Caco-2 (cell line): Measurements from ENCODE around the gene VDAC2. TPM values are rescaled to one million over a fixed set of nuclear protein-coding genes. Genes with fewer than 3 reads are reported as not detected.

Experiments used
- BruUV-seq: library from RNA; stranded (reverse); fragments of 400-500 nt; replicated peaks from 2 replicates; lab custom pipeline; 2021; lab: Mats Ljungman, UMichigan
- CTCF ChIA-PET: fragments of 300-600 bp; sonication (Branson Sonifier 250); formaldehyde crosslinking; loops from one replicate; lab custom pipeline; 2022; ENCODE audit warnings: antibody characterized with exemption; lab: Charles Lee
- POLR2A ChIA-PET: fragments of 300-600 bp; sonication (Branson Sonifier 250); formaldehyde crosslinking; loops from one replicate; lab custom pipeline; 2022; ENCODE audit warnings: antibody characterized with exemption; lab: Charles Lee
- DNase-seq, 2 experiments: peaks; one replicate each; pipeline versions ENCODE4 v3.0.0 to v3.0.0-alpha.2; 2020 to 2022
- H3K27me3 ChIP-seq: replicated peaks from 2 replicates; pipeline ENCODE4 v1.6.0; 2011; ENCODE audit warnings: low read length; ENCODE audit not compliant: control insufficient read depth, insufficient read depth
- H3K36me3 ChIP-seq: 2 replicates; pipeline ENCODE4 v1.5.1; 2011; ENCODE audit warnings: low read length; ENCODE audit not compliant: control insufficient read depth, insufficient read depth
- H3K4me1 ChIP-seq: fragments of 250-450 bp; sonication (Bioruptor Pico); 2 replicates; pipeline ENCODE4 v1.5.1; 2020; ENCODE audit warnings: mild to moderate bottlenecking
- H3K4me3 ChIP-seq: 2 replicates; pipeline ENCODE4 v1.5.1; 2011; ENCODE audit warnings: low read depth, mild to moderate bottlenecking, control low read depth, low read length
- H3K9me3 ChIP-seq: fragments of 250-450 bp; sonication (Bioruptor Pico); 2 replicates; pipeline ENCODE4 v1.5.1; 2020; ENCODE audit warnings: mild to moderate bottlenecking, moderate library complexity
- H3K27ac Mint-ChIP-seq: one replicate; pipeline ENCODE4 v1.8.0; 2022; ENCODE audit warnings: mixed read lengths; ENCODE audit not compliant: unreplicated experiment
- H3K27me3 Mint-ChIP-seq: one replicate; pipeline ENCODE4 v1.8.0; 2022; ENCODE audit warnings: mixed read lengths; ENCODE audit not compliant: insufficient read depth, unreplicated experiment
- H3K36me3 Mint-ChIP-seq: one replicate; pipeline ENCODE4 v1.8.0; 2022; ENCODE audit warnings: mild to moderate bottlenecking, mixed read lengths; ENCODE audit not compliant: insufficient read depth, unreplicated experiment
- H3K4me1 Mint-ChIP-seq: one replicate; pipeline ENCODE4 v1.8.0; 2022; ENCODE audit warnings: low read depth, mixed read lengths; ENCODE audit not compliant: unreplicated experiment
- H3K4me3 Mint-ChIP-seq: one replicate; pipeline ENCODE4 v1.8.0; 2022; ENCODE audit warnings: mild to moderate bottlenecking, moderate library complexity, mixed read lengths; ENCODE audit not compliant: unreplicated experiment
- H3K9me3 Mint-ChIP-seq: one replicate; pipeline ENCODE4 v1.8.0; 2022; ENCODE audit warnings: mixed read lengths; ENCODE audit not compliant: unreplicated experiment
- CTCF ChIP-seq, 2 experiments: fragments of 200-600 bp in 1 of 2; IDR thresholded peaks; 1 replicate in 1 of 2; 2 replicates in 1 of 2; pipeline versions ENCODE4 v1.5.1 to v1.8.0; 2011 to 2022; ENCODE audit warnings: antibody characterized with exemption in 1 of 2, control low read depth in 1 of 2, inconsistent platforms in 1 of 2, low read depth in 1 of 2, low read length in 1 of 2, mild to moderate bottlenecking in 1 of 2, moderate library complexity in 1 of 2; ENCODE audit not compliant: insufficient read depth in 1 of 2, severe bottlenecking in 1 of 2, unreplicated experiment in 1 of 2
- intact Hi-C: fragments of 100-400 bp; cut with micrococcal nuclease; formaldehyde crosslinking; loops from one replicate; pipeline ENCODE4 v1.10.0; 2022; ENCODE audit not compliant: unreplicated experiment
- total RNA-seq: library from RNA; stranded (reverse); gene quantifications from 2 replicates; pipeline ENCODE4 v1.2.3, GENCODE V29; 2022

VDAC2 gene
- total RNA-seq, 1 experiment from 2014 or later = 244 TPM

- DNase-seq = peak in 1 of 2 experiments; percentile 30
- no peaks in the 10 kb centered on the region for H3K9me3 Mint-ChIP-seq
- H3K36me3 ChIP-seq = peaks cover 9% of the 10 kb centered on the region
- peak overlapping the region; percentile 34 for H3K27ac Mint-ChIP-seq
- ChIA-PET POLR2A (interaction anchor here (1.0 to 3.1 kb wide), 4 partner anchors 8 to 168 kb away, joined by 3 to 32 read pairs (median 6); partner anchors contain the start of gene VDAC2), CTCF (interaction anchor here (0.6 to 3.5 kb wide), 5 partner anchors 8 to 398 kb away, joined by 3 to 108 read pairs (median 3); no protein-coding TSS in a partner anchor)
- H3K36me3 Mint-ChIP-seq = peaks cover 64% of the 10 kb centered on the region
- peaks cover 47% of the 10 kb centered on the region for H3K4me1 Mint-ChIP-seq
- H3K27me3 ChIP-seq = no peaks in the 10 kb centered on the region
- no peaks in the 10 kb centered on the region for H3K9me3 ChIP-seq
- H3K4me3 ChIP-seq = peak overlapping the region; percentile 6; the same call in 1 of the 2 replicates
- intact Hi-C loops = loop anchor here (1.0 to 10.0 kb wide), 4 partner anchors 8 to 969 kb away; no protein-coding TSS in a partner anchor
- peaks cover 55% of the 10 kb centered on the region for H3K4me1 ChIP-seq
- TF ChIP-seq CTCF (IDR thresholded peaks at IDR 0.05; ENCODE audit: insufficient read depth in 1 of 2, low read depth in 1 of 2, low read length in 1 of 2, severe bottlenecking in 1 of 2, unreplicated experiment in 1 of 2) = no peak
- H3K27me3 Mint-ChIP-seq = no peaks in the 10 kb centered on the region
- H3K4me3 Mint-ChIP-seq = peak overlapping the region; percentile 85
- BruUV-seq = no TSS peak
Measured at GRCh38 chr10:75233444-75234016, 22.9 kb downstream of the VDAC2 start.

GRCh38 chr10:75234017-75234682 is 23.6 kb downstream of the VDAC2 start:
- peaks cover 51% of the 10 kb centered on the region for H3K4me1 ChIP-seq
- H3K4me3 Mint-ChIP-seq = peak overlapping the region; percentile 85
- no peaks in the 10 kb centered on the region for H3K27me3 ChIP-seq
- TF ChIP-seq CTCF (IDR thresholded peaks at IDR 0.05; ENCODE audit: insufficient read depth in 1 of 2, low read depth in 1 of 2, low read length in 1 of 2, severe bottlenecking in 1 of 2, unreplicated experiment in 1 of 2) = no peak
- no peaks in the 10 kb centered on the region for H3K9me3 Mint-ChIP-seq
- DNase-seq = peak; percentile 98
- peak overlapping the region; percentile 34 for H3K27ac Mint-ChIP-seq
- peaks cover 57% of the 10 kb centered on the region for H3K36me3 Mint-ChIP-seq
- no peaks in the 10 kb centered on the region for H3K9me3 ChIP-seq
- peak overlapping the region; percentile 89 for H3K4me3 ChIP-seq
- H3K27me3 Mint-ChIP-seq = no peaks in the 10 kb centered on the region
- ChIA-PET POLR2A (interaction anchor here (0.5 to 3.1 kb wide), 6 partner anchors 9 to 1979 kb away, joined by 3 to 32 read pairs (median 4); partner anchors contain the start of gene VDAC2), CTCF (interaction anchor here (0.6 to 3.5 kb wide), 8 partner anchors 9 to 991 kb away, joined by 3 to 108 read pairs (median 4); partner anchors contain the start of gene KAT6B)
- H3K4me1 Mint-ChIP-seq = peaks cover 41% of the 10 kb centered on the region
- intact Hi-C loops = loop anchor here (1.0 to 10.0 kb wide), 4 partner anchors 9 to 969 kb away; no protein-coding TSS in a partner anchor
- TSS peak; percentile 24 for BruUV-seq
- H3K36me3 ChIP-seq = peaks cover 9% of the 10 kb centered on the region
